ENCODE results near the gene WDR45B.

WDR45B gene

GRCh38 chr17:82667668-82668000 is 19.4 kb upstream of the WDR45B start:
- TF ChIP-seq, protein P1, sequence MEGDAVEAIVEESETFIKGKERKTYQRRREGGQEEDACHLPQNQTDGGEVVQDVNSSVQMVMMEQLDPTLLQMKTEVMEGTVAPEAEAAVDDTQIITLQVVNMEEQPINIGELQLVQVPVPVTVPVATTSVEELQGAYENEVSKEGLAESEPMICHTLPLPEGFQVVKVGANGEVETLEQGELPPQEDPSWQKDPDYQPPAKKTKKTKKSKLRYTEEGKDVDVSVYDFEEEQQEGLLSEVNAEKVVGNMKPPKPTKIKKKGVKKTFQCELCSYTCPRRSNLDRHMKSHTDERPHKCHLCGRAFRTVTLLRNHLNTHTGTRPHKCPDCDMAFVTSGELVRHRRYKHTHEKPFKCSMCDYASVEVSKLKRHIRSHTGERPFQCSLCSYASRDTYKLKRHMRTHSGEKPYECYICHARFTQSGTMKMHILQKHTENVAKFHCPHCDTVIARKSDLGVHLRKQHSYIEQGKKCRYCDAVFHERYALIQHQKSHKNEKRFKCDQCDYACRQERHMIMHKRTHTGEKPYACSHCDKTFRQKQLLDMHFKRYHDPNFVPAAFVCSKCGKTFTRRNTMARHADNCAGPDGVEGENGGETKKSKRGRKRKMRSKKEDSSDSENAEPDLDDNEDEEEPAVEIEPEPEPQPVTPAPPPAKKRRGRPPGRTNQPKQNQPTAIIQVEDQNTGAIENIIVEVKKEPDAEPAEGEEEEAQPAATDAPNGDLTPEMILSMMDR (IDR thresholded peaks at IDR 0.05): no peak
- intact Hi-C loops (cut with DNase I; ENCODE audit: low total_unique reads): no loop called here
- H3K27me3 ChIP-seq: no peaks in the 10 kb centered on the region
- H3K4me3 ChIP-seq: no peak overlapping the region
- DNase-seq: no peak
- H3K36me3 ChIP-seq: peaks cover 0 to 35% (median 0%) of the 10 kb centered on the region in 3 donors
- no peaks in the 10 kb centered on the region for H3K9me3 ChIP-seq
- H3K27ac ChIP-seq: no peak overlapping the region
- peaks cover 0 to 22% (median 3%) of the 10 kb centered on the region in 4 donors for H3K4me1 ChIP-seq

- no peak overlapping the region for H3K27ac ChIP-seq
- no peaks in the 10 kb centered on the region for H3K9me3 ChIP-seq
- no peak for DNase-seq
- peaks cover 0 to 22% (median 3%) of the 10 kb centered on the region in 4 donors for H3K4me1 ChIP-seq
- peaks cover 0 to 41% (median 4%) of the 10 kb centered on the region in 3 donors for H3K36me3 ChIP-seq
- intact Hi-C loops (cut with DNase I; ENCODE audit: low total_unique reads): no loop called here
- no peaks in the 10 kb centered on the region for H3K27me3 ChIP-seq
- TF ChIP-seq, protein P1 (IDR thresholded peaks at IDR 0.05): no peak
- H3K4me3 ChIP-seq: no peak overlapping the region
Observed at GRCh38 chr17:82666931-82667667, 18.9 kb upstream of the WDR45B start.

- Histone ChIP-seq H3K4me3 (no peak overlapping the region), H3K9me3 (no peaks in the 10 kb centered on the region), H3K27me3 (no peaks in the 10 kb centered on the region), H3K4me1 (peaks cover 0 to 22% (median 3%) of the 10 kb centered on the region in 4 donors), H3K27ac (no peak overlapping the region), H3K36me3 (peaks cover 0 to 53% (median 9%) of the 10 kb centered on the region in 3 donors)
- TF ChIP-seq, protein P1 (IDR thresholded peaks at IDR 0.05): no peak
- intact Hi-C loops (cut with DNase I; ENCODE audit: low total_unique reads): no loop called here
- no peak for DNase-seq
Observed at GRCh38 chr17:82665891-82666290, 17.6 kb upstream of the WDR45B start.

DNA sequence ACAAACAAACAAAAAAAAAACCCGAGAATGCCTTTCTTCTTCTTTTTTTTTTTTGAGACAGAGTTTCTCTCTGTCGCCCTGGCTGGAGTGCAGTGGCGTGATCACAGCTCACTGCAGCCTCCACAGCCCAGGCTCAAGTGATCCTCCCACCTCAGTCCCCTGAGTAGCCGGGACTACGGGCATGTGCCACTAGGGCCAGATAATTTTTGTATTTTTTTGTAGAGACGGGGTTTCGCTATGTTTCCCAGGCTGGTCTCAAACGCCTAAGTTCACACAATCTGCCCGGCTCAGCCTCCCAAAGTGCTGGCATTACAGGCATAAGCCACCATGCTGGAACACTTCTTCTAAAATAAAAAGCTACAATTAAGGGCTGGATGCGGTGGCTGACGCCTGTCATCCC is 17.0 kb upstream of the WDR45B start:
- Histone ChIP-seq H3K9me3 (no peaks in the 10 kb centered on the region), H3K4me3 (no peak overlapping the region), H3K36me3 (peaks cover 0 to 59% (median 15%) of the 10 kb centered on the region in 3 donors), H3K27me3 (no peaks in the 10 kb centered on the region), H3K4me1 (peaks cover 0 to 18% (median 3%) of the 10 kb centered on the region in 4 donors), H3K27ac (no peak overlapping the region)
- DNase-seq: no peak
- intact Hi-C loops (cut with DNase I; ENCODE audit: low total_unique reads): no loop called here
- TF ChIP-seq, protein P1 (IDR thresholded peaks at IDR 0.05): no peak

DNA sequence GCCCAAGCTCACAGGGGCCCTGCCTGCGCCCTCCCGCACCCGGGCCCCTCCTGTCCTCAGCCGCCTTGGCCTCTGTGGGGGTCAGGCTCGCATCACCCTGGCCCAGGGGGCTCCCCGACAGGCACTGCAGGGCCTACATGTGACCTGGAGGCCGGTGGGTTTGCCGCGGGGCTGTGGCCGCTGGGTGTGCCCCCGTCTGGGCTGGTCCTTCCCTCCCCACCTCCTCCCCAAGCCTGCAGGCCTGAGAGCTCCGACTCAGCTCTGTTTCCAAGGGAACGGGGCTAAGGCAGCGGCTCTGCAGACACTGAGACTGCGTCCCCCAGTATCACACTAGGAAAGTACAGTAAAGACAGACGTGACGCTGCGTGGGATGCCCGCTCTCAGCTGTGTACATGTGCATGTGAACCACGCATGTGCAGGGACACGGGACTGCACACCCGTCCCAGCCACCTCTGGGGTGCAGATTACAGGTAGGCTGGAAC is 16.5 kb upstream of the WDR45B start:
- H3K4me3 ChIP-seq: no peak overlapping the region
- intact Hi-C loops (cut with DNase I; ENCODE audit: low total_unique reads): no loop called here
- no peak overlapping the region for H3K27ac ChIP-seq
- TF ChIP-seq, protein P1 (IDR thresholded peaks at IDR 0.05): no peak
- no peaks in the 10 kb centered on the region for H3K27me3 ChIP-seq
- H3K4me1 ChIP-seq: peaks cover 0 to 15% (median 3%) of the 10 kb centered on the region in 4 donors
- H3K9me3 ChIP-seq: no peaks in the 10 kb centered on the region
- DNase-seq: no peak
- H3K36me3 ChIP-seq: peaks cover 0 to 64% (median 15%) of the 10 kb centered on the region in 3 donors
